Measurements from ENCODE around the gene LRPAP1.
"Not testable (repeated sequence)": the region's sequence is repeated elsewhere in the genome, so short reads cannot be mapped to it uniquely, and the experiment has no call there.

DNA sequence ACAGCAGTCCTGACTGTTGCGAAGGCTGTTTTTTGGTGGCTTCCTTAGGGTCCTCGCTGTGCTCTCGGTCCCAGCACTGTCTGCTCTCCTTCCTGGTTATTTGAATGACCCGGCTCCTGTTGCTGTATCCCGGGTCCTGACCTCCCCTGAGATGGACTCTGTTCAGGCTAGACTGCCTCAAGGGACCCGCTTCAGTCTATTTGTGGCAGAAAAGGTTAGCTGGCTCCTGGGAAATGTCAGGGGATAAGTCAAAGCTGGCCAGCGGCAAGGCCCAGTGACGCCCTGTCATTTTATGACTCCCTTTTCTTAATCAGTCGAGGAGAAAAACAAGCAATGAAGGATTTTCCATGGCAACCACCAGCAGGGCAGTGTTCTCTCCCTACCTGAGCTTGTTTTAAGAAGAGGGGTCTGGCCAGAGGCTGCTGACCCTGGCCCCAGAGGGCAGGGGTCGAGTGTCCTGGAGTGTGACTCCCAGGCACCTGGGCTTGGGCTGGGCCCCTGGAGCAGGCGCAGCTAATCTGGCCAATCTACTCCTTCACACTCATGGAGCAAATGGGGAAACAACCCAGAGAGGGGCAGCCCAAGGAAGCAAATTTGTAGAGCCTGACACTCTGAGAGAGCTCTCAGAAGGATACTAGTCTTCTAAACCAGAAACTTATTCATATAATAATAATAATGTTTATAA lies 45.1 kb upstream of the LRPAP1 start:
- not testable (repeated sequence) for TF ChIP-seq POLR2A, CTCF, POLR2AphosphoS5, EP300 (IDR thresholded peaks at IDR 0.05)

All from stomach (tissue), 4 donors.